Cardiac fibroblast (primary cell): Measurements from ENCODE around the gene TMCO4.

ENCODE experiments used
- DNase-seq, 2 donors: peaks; one replicate each; pipeline versions ENCODE4 v3.0.0 to v3.0.0-alpha.2; 2010; ENCODE audit warnings: low read depth in 2 of 2
- H3K4me3 ChIP-seq, 2 donors: replicated peaks in 1 of 2; 1 replicate in 1 of 2; 2 replicates in 1 of 2; pipeline ENCODE4 v1.5.1; 2011; ENCODE audit warnings: low read depth in 2 of 2, low read length in 2 of 2, mild to moderate bottlenecking in 2 of 2, moderate library complexity in 1 of 2
- CTCF ChIP-seq: IDR thresholded peaks from one replicate; pipeline ENCODE4 v1.5.1; 2011; ENCODE audit warnings: low read depth, mild to moderate bottlenecking, low read length, inconsistent platforms

TMCO4 gene

GRCh38 chr1:19743180-19743579 lies 56.5 kb downstream of the TMCO4 start:
- no peak for TF ChIP-seq CTCF
- no peak for DNase-seq
- H3K4me3 ChIP-seq, result no peak overlapping the region

- DNase-seq, result no peak
- H3K4me3 ChIP-seq, result no peak overlapping the region
- TF ChIP-seq CTCF, result no peak
These were observed 60.1 kb downstream of the TMCO4 start for GRCh38 chr1:19739628-19740027.

- no peak for TF ChIP-seq CTCF
- H3K4me3 ChIP-seq, result no peak overlapping the region
- no peak for DNase-seq
These were observed 61.0 kb downstream of the TMCO4 start for GRCh38 chr1:19738669-19739068.

- no peak for DNase-seq
- no peak for TF ChIP-seq CTCF
- no peak overlapping the region for H3K4me3 ChIP-seq
These were observed 61.6 kb downstream of the TMCO4 start for GRCh38 chr1:19738076-19738475.

- no peak overlapping the region for H3K4me3 ChIP-seq
- DNase-seq, result peak; percentile 17 to 63
- peak; percentile 6 for TF ChIP-seq CTCF
These were observed 62.5 kb downstream of the TMCO4 start for GRCh38 chr1:19737104-19737825.

GRCh38 chr1:19735440-19736127 lies 64.1 kb downstream of the TMCO4 start:
- no peak for TF ChIP-seq CTCF
- no peak overlapping the region for H3K4me3 ChIP-seq
- peak; percentile 93 to 98 for DNase-seq
